GM21786 (cell line): Measurements from ENCODE around the gene ICAM5.

Experiments
- ATAC-seq: cut with Tn5 transposase; IDR thresholded peaks from one replicate; pipeline ENCODE4 v1.9.1; 2021; ENCODE audit not compliant: unreplicated experiment

The ICAM5 gene

DNA sequence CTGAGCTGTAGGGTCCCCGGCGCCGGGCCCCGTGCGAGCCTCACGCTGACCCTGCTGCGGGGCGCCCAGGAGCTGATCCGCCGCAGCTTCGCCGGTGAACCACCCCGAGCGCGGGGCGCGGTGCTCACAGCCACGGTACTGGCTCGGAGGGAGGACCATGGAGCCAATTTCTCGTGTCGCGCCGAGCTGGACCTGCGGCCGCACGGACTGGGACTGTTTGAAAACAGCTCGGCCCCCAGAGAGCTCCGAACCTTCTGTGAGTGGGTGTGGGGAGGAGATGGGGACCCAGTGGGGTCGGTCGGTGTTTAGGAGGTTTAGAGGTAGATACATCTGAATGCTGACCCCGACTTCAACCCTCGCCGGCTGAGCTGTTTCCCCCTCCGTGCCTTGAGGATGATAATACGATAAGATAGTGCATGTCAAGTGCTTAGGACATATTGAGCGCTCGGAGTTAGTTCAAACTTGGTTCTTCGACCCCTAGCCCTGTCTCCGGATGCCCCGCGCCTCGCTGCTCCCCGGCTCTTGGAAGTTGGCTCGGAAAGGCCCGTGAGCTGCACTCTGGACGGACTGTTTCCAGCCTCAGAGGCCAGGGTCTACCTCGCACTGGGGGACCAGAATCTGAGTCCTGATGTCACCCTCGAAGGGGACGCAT, 1.9 kb downstream of the ICAM5 start:
- ATAC-seq: no peak

DNA sequence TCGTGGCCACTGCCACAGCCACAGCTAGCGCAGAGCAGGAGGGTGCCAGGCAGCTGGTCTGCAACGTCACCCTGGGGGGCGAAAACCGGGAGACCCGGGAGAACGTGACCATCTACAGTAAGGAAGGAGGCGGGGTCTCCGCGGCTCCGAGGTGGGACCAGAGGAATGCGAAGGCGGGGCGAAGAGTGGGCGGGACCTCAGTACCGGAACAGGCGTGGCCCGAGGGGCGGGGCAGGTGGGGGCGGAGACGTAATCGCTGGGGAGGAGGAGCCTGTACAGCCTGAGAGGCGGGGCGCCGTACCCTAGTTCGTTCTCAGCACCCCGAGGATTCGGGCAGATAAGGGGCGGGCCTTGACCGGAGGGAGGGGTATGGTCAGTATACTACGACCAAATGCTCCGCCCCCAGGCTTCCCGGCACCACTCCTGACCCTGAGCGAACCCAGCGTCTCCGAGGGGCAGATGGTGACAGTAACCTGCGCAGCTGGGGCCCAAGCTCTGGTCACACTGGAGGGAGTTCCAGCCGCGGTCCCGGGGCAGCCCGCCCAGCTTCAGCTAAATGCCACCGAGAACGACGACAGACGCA, 2.5 kb downstream of the ICAM5 start:
- peak; percentile 50 for ATAC-seq

DNA sequence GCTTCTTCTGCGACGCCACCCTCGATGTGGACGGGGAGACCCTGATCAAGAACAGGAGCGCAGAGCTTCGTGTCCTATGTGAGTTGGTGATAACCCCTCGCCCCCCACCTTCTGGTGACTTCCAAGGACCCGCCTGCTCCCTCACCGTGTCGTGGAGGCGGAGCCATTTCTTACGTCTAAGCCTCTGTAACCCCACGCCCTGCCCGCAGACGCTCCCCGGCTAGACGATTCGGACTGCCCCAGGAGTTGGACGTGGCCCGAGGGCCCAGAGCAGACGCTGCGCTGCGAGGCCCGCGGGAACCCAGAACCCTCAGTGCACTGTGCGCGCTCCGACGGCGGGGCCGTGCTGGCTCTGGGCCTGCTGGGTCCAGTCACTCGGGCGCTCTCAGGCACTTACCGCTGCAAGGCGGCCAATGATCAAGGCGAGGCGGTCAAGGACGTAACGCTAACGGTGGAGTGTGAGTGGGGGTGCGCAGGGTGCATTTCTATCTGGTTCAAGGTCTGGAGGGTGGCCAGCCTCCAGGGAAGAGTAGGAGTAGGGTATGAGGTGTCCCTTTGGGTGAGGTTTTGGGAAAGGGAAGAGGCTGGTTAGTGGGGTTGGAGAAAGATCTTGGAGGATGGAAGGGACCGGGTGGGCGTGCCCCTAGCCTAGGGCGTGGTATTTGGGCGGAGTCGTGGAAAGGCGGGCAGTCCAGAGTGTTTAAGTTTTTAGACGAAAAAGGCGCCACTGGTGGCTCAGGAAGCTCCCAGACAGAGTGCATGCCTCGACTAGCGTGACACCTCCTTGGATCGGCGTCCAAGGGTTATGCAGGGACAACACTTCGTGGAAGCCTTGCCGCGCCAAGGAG, 3.3 kb downstream of the ICAM5 start:
- no peak for ATAC-seq

DNA sequence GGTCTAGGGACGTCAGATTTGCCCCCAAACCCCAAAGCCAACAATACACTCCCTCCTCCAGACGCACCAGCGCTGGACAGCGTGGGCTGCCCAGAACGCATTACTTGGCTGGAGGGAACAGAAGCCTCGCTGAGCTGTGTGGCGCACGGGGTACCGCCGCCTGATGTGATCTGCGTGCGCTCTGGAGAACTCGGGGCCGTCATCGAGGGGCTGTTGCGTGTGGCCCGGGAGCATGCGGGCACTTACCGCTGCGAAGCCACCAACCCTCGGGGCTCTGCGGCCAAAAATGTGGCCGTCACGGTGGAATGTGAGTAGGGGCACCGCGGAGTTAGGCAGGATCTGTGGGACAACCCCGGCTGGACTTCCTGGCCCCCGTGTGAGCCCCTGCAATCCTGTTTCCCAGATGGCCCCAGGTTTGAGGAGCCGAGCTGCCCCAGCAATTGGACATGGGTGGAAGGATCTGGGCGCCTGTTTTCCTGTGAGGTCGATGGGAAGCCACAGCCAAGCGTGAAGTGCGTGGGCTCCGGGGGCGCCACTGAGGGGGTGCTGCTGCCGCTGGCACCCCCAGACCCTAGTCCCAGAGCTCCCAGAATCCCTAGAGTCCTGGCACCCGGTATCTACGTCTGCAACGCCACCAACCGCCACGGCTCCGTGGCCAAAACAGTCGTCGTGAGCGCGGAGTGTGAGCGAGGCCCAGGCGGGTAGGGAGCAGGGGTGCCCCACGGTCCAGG, 4.0 kb downstream of the ICAM5 start:
- no peak for ATAC-seq

DNA sequence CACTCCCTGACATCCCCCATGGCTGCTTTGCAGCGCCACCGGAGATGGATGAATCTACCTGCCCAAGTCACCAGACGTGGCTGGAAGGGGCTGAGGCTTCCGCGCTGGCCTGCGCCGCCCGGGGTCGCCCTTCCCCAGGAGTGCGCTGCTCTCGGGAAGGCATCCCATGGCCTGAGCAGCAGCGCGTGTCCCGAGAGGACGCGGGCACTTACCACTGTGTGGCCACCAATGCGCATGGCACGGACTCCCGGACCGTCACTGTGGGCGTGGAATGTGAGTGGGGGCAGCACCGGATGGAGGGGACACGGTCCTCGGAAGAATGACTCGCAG, 4.6 kb downstream of the ICAM5 start:
- no peak for ATAC-seq

DNA sequence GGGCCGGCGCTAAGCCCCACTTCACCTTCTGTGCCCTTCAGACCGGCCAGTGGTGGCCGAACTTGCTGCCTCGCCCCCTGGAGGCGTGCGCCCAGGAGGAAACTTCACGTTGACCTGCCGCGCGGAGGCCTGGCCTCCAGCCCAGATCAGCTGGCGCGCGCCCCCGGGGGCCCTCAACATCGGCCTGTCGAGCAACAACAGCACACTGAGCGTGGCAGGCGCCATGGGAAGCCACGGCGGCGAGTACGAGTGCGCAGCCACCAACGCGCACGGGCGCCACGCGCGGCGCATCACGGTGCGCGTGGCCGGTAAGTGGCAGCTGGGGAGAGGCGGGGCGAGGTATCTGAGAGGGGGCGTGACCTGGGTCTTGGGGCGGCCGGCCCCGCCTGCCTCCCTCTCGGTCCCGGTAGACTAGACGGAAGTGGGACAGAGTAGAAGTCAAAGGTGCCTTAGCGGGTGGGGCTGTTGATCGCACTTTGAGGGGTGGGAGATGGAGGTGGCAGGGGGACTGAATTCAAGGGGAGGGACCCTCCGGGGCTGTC, 5.6 kb downstream of the ICAM5 start:
- peak; percentile 46 for ATAC-seq

DNA sequence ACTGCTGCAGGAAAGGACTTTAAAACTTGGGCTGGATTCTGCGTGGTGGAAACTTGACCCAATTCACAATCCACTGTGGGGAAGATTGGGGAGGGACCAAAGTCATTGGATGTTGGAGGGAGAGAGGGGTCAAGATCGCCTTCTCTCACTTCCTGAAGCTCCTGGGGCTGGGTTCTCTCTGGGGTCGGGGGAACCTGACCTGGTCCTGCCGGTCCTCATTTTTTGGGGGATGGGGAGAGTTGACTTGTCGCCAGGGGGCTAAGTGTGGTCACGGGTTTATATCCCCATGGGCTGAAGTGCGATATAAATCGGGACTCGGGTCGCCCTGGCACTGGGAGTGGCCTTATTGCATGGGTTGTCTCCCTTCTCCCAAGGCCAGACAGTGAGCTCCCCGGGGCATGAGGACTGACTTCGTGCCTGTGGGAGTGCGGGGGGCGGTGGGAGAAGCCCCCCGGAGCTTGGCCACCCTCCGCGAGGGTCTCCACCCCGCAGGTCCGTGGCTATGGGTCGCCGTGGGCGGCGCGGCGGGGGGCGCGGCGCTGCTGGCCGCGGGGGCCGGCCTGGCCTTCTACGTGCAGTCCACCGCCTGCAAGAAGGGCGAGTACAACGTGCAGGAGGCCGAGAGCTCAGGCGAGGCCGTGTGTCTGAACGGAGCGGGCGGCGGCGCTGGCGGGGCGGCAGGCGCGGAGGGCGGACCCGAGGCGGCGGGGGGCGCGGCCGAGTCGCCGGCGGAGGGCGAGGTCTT, 6.3 kb downstream of the ICAM5 start:
- no peak for ATAC-seq

DNA sequence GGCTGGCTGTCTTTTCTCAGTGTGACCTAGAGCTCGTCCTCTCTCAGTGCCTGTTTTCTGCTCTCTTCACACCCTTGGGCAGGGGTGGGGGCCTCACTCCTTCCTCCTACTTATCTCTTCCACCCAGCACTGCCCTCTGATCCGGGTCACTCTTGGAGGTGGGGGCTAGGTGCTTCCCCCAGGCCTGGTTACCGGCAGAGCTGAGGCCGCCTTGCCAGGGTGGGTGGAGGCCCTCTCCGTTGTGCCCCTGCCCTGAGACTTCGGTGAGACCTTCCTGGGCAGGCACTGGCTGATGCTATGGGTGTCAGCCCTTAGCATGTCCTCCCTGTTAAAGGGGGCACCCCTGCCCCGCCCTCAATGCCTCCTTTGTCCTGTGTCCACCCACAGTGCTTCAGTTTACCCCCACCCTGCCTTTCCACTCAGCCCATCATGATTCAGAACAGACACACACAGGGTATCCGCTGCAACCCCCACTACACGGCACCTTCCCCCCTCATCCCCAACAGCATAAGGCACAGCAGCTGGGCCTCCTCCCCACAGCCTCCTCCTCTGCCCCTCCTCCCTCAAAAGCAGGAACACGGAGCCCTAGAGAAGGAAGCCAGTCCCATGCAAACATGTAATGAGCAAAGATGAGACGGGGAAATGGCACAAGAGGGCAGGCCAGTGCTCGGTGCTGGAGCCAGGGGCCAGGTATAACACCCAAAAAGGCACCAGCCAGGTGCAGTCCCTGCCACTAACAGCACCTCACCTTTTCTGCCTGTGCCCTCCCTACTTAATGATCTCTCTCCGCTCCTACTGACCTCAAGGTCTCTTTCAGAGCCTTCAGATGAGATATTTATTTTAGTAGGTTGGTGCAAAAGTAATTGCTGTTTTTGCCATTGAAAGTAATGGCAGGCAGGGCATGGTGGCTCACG, 10.1 kb downstream of the ICAM5 start:
- no peak for ATAC-seq

DNA sequence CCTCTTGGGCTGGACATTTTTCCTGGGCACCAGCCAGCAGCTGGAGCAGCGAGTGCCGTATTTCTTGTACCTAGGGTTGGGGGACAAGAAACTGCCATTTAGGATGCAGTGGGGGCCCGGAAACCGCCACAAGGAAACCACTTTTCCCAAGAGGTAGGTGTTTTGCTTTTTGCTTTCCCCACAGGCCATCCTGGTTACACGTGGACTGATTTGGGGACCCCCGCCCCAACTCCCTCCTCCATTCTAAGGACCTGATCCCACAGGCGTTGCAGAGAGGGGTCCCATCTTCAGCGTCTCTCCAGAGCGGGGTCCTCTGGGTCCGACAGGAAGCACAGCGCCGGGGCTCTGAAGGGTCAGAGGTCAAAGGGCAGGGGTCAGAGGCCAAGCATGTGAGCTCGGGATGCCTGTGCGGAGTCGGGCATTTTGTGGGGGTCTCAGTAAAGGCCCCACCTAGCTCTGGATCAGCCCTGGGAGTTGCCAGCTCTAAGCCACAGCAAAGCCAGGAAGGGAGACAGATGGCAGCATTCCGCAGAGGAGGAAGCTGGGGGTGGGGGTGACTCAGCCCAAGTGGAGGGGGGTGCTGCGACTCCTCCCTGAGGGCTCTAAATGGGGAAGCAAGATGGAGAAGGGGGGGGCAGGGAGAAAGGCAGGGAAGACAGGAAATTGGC, 15.5 kb downstream of the ICAM5 start:
- no peak for ATAC-seq

DNA sequence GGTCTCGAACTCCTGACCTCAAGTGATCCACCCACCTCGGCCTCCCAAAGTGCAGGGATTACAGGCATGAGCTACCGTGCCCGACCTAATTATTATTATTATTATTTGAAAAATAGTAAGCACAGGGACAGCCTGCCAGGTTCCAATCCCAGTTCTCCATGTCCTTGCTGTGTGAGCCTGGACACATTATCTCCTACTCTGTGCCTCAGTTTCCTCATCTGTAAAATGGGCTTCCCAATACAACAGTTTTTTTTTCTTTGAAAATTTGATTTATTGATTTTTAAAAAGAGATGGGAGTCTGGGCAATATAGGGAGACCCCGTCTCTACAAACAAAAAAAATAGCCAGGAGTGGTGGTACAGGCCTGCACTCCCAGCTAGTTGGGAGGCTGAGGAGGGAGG, 16.6 kb downstream of the ICAM5 start:
- ATAC-seq: no peak

DNA sequence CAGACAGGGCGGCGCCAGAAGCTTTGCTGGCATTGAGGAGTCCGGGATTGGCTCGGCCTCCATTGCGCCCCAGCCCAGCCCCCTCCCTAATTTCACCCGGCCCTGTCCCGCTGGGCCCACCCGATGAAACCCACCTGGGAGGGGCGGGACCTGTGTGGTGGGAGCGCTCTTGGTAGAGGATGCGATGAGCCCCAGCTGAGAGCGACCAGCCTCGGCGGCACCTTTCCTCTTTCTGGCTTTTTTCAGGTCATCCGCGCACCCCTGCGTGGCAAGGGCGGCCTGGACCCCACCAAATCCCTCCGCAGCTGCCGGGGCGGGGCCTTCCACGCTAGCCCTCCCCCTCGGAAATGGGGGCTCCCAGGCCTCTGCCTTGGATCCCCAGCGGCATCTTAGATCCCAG, 19.7 kb downstream of the ICAM5 start, which contains the start of gene ZGLP1:
ZGLP1 (minus strand) TSS at position 393 of the 400 bp plus-strand sequence.
- ATAC-seq: no peak

DNA sequence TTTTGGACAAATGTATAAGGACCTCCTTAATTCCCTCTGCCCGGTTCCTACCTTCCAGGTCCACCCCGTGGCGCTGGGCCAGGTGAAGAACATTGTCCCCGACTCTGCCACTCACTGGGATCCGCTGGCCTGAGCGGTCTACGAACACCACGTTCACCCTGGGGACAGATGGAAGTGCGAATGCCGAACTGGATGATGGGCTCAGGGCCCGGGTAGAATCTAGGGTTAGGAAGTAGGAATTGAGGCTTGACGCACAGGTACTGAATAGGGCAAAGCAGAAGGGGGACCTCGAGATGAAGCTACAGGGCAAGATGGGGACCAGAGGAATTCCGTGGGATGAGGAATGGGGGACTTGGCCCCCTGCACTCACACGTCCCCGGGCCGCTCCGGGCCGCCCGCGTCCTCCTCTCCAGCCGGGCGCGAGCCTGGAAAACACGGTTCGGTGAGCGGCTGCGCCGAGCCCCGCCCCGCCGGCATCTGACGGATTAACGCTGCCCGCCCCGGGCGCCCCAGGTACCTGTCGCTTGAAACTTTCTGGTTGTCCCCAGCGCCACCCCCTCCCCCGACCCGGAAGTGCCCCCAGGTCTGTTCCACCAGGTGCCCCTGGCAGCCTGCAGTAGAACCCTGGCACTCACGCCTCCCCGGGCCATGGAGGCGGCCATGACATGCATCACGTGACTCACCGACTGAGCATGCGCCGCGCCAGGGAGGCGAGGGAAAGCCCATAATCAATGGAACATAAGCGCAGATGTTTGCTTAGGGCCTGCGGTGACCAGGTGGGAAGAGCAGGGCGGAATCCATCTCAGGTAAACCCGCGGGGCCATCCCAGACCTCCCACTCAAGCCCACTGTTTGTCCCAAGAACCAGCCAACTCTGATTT, 25.8 kb downstream of the ICAM5 start, which contains the start of gene FDX2:
FDX2 (minus strand) TSS at position 681 of the 880 bp plus-strand sequence; CDS start at position 662, 19 bp downstream.
- ATAC-seq: no peak

DNA sequence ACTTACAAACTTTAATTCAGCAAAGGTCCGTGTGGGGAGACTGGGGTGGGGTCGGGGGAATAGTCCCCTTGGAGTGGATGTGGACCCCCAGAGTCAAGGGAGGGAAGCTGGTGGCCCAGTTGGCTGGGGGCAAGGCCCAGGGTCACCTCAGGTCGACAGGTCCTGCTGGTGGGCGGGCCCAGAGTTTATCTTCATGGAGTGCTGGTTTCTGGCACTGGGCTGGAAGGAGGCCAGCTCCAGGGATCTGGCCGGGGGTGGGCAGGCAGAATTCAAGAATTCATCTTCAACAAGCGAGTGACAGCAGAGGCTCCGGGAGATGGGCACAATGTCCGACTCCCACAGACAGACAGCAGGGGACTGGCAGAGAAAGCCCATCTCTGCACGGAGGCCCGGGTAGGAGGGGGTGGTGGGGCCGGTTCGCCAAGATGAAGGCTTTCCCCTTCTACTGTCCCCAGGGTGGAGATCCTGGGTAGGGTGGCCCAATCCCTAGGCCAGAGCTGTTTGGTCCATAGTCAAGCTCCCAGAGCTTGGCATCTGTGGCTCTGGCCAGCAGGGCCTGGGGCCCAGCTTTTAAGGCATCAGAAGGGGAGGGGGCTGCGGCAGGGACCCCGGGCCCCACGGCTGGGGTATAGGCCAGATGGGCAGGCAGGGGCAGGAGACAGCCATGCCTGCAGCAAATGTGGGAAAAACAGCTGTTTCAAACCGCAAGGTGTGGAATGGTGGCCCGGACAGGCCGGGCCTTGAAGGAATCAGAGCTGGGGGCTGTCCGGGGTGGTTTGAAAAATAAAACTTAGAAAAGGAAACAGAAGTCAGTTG, 26.7 kb downstream of the ICAM5 start:
- no peak for ATAC-seq

DNA sequence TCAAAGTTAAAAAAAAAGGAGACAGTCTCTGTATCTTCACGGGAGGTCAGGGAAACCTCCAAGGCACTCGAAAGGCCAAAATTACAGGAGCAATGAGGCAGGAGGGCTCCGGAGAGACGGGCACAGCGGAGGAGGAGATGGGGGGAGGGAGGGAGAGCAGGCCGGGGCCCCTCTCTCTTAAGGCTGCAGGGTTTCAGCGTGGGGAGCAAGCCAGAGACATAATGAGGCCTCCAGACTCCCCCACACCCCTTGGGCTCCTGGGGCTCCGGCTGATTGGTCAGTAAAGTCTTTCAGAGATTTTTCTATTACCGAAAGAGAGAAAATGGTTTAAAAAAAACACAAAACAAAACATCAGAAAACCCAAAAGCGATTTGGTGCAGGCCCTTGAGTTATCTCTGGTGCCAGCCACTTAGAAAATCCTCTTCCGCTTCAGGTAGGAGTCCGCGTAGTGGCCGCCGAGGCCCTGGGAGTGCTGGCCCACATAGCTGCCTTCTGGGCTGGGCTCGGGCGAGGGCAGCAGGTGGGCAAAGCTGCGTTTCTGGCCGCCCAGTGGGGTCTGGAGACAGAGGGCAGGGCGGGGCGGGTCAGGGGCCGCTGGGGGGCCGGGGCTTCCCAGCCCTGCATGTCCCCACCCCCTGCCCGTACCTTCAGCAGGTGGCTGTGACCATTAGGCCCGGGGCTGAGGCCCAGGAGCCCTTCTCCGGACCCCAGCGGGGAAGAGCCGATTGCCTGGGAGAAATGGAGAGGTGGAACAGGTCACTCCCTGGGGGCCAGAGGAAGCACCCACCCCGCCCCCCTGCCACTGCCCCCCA, 27.5 kb downstream of the ICAM5 start:
- no peak for ATAC-seq

DNA sequence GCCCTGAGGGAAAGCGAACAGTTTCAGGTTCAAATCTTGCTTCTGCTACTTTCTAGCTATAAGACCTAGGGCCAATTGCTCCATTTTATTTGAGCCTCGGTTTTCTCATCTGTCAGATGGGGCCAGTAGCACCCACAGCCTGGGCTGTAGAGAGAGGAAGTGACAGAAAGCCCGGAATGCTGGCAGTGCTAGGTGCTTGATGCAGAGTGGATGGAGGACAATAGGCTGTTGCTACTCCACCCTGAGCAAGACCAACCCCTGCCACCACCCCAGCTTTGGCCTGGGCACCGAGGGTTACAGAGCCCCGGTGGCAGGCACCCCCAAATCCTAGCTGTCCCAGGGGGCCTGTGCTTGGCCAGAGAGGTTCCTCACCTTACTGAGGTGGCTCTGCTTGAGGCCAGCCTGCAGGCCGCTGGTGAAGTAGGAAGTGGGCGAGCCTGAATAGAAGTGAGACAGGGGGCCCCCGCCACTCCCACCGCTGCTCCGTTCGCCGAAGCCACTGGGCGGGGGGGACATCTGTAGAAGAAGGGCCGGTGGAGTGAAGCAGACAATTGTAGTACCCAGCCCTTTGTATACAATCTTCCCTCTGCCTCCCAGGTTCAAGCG, 28.2 kb downstream of the ICAM5 start:
- ATAC-seq: no peak
